Activated CD4-positive, alpha-beta T cell treated with anti-CD3 and anti-CD28 coated beads, Interleukin-2, amount 10 ng/mL, durations not matched to agents 24 days and 14 days (primary cell): ENCODE measurements around the gene FGF12. TPM values are rescaled to one million over a fixed set of nuclear protein-coding genes. Genes with fewer than 3 reads are reported as not detected.
A peak's percentile ranks its signal among the peaks of the same experiment; 100 is the strongest.
"Not testable (repeated sequence)": the region's sequence is repeated elsewhere in the genome, so short reads cannot be mapped to it uniquely, and the experiment has no call there.

ENCODE experiments used
- DNase-seq: peaks from one replicate; pipeline ENCODE4 v3.0.0; 2022
- H3K27ac Mint-ChIP-seq: one replicate; pipeline ENCODE4 v1.8.0; 2022; ENCODE audit warnings: mild to moderate bottlenecking, mixed read lengths
- H3K27me3 Mint-ChIP-seq: one replicate; pipeline ENCODE4 v1.8.0; 2022; ENCODE audit warnings: mixed read lengths
- H3K36me3 Mint-ChIP-seq: one replicate; pipeline ENCODE4 v1.8.0; 2022; ENCODE audit warnings: low read depth, mild to moderate bottlenecking, mixed read lengths
- H3K4me1 Mint-ChIP-seq: one replicate; pipeline ENCODE4 v1.8.0; 2021; ENCODE audit warnings: mixed read lengths
- H3K4me3 Mint-ChIP-seq: one replicate; pipeline ENCODE4 v1.8.0; 2022; ENCODE audit warnings: mild to moderate bottlenecking, moderate library complexity, mixed read lengths
- H3K9me3 Mint-ChIP-seq: one replicate; pipeline ENCODE4 v1.8.0; 2021; ENCODE audit warnings: mixed read lengths
- intact Hi-C: fragments of 100-400 bp; cut with micrococcal nuclease; formaldehyde crosslinking; loops from one replicate; pipeline ENCODE4 v1.15.1; 2023
- total RNA-seq: library from RNA; stranded (reverse); gene quantifications from 2 replicates; pipeline ENCODE4 v1.2.3, GENCODE V29; 2022

FGF12 gene
- total RNA-seq, 1 donor from 2014 or later, result not detected

DNA sequence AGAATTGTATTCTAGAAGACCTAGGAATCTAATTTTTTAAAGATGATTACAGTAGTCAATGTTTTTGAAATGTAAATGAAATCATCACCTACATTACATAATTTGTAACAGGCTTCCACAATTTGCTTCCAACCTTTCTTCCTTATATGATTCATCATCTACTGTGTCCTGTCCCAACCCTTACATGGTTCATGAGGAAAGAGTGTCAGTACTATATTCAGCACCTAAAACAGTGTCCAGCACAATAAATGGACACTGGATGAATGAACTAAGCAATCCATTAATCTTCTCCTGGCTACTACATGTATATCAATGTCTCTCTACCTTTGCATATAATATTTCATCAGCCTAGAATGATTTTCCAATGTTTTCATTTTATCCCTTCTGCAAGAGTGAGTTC lies 12.2 kb downstream of the FGF12 start:
- Mint-ChIP-seq H3K9me3 (no peaks in the 10 kb centered on the region), H3K4me3 (no peak overlapping the region), H3K36me3 (no peaks in the 10 kb centered on the region), H3K27ac (no peak overlapping the region), H3K27me3 (peaks cover 2% of the 10 kb centered on the region), H3K4me1 (no peaks in the 10 kb centered on the region)
- DNase-seq, result no peak
- intact Hi-C loops, result no loop called here

DNA sequence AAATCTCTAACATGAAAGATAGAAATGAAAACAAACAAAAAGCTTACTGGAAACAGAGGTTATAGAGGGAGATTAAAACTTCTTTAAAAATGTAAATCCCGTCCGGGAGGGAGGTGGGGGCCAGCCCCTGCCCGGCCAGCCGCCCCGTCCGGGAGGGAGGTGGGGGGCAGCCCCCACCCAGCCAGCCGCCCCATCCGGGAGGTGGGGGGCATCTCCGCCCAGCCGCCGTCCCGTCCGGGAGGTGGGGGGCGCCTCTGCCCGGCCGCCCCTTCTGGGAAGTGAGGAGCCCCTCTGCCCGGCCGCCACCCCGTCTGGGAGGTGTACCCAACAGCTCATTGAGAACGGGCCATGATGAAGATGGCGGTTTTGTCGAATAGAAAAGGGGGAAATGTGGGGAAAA lies 16.2 kb downstream of the FGF12 start:
- H3K27me3 Mint-ChIP-seq, H3K36me3 Mint-ChIP-seq, DNase-seq, H3K4me3 Mint-ChIP-seq, H3K27ac Mint-ChIP-seq, H3K9me3 Mint-ChIP-seq, H3K4me1 Mint-ChIP-seq, intact Hi-C loops: not testable (repeated sequence)

DNA sequence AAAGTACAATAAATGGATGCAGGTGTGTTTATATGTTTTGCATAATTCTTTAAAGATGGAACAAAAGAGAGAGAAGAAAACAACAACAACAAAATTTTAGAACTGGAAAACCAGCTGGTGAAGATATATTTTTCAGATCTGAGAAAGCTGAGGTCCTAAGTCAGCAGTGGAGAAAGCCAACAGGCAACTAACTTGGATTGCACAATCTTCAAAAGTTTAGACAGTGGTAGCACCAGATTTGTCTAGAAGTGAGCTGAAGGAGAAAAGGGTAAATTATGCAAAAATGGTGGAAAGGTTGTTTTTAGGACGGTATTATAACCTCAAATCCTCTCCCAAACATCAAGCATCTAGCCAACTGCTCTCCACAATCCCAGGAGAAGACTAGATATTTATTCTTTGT lies 17.0 kb downstream of the FGF12 start:
- no peak overlapping the region for H3K27ac Mint-ChIP-seq
- intact Hi-C loops, result no loop called here
- H3K36me3 Mint-ChIP-seq, result no peaks in the 10 kb centered on the region
- H3K9me3 Mint-ChIP-seq, result no peaks in the 10 kb centered on the region
- H3K4me3 Mint-ChIP-seq, result no peak overlapping the region
- DNase-seq, result no peak
- H3K27me3 Mint-ChIP-seq, result peaks cover 2% of the 10 kb centered on the region
- H3K4me1 Mint-ChIP-seq, result no peaks in the 10 kb centered on the region

DNA sequence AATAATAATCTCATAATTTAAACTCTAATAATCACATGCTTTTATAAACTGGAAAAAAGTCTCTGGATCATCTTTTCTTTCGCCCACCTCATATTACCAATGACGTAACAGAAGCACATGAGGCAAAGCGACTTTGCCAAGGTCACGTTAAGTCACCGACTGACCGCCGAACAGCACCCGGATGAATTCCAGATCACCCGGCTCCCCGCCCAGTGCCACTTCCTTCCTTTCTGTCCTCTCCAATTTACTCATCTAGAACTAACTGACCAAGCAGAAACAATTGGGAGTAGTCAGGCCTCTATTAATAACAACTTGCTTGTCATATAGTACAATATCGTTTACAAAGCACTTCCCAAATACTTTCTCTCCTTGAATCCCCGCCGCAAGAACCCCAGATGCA lies 21.1 kb downstream of the FGF12 start:
- Mint-ChIP-seq H3K36me3 (no peaks in the 10 kb centered on the region), H3K27ac (no peak overlapping the region)
- intact Hi-C loops, result no loop called here

DNA sequence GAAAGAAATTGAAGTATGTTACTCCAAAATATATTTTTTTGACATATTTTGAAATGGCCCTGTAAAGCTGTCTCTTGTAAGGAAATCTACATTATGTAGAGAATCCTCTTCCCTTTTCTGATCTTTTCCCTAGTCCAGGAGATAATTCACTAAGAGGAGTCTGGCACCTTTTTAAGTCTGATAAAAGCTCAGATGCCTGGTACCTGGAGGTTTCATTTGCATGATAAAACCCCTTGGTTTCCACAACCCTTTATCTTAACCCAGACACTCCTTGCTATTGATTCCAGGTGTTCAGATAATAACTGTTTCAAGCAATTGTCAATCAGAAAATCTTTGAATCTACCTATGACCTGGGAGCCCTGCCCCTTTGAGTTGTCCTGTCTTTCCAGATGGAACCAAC lies 26.5 kb downstream of the FGF12 start:
- no peak overlapping the region for H3K4me3 Mint-ChIP-seq
- H3K36me3 Mint-ChIP-seq, result no peaks in the 10 kb centered on the region
- no peaks in the 10 kb centered on the region for H3K27me3 Mint-ChIP-seq
- no peaks in the 10 kb centered on the region for H3K4me1 Mint-ChIP-seq
- intact Hi-C loops, result no loop called here
- no peak for DNase-seq
- H3K27ac Mint-ChIP-seq, result no peak overlapping the region
- no peaks in the 10 kb centered on the region for H3K9me3 Mint-ChIP-seq

More for the DNA sequence above, 21.1 kb downstream of the FGF12 start:
- Mint-ChIP-seq H3K9me3 (no peaks in the 10 kb centered on the region), H3K4me1 (no peaks in the 10 kb centered on the region), H3K4me3 (no peak overlapping the region), H3K27me3 (no peaks in the 10 kb centered on the region)
- DNase-seq, result no peak

DNA sequence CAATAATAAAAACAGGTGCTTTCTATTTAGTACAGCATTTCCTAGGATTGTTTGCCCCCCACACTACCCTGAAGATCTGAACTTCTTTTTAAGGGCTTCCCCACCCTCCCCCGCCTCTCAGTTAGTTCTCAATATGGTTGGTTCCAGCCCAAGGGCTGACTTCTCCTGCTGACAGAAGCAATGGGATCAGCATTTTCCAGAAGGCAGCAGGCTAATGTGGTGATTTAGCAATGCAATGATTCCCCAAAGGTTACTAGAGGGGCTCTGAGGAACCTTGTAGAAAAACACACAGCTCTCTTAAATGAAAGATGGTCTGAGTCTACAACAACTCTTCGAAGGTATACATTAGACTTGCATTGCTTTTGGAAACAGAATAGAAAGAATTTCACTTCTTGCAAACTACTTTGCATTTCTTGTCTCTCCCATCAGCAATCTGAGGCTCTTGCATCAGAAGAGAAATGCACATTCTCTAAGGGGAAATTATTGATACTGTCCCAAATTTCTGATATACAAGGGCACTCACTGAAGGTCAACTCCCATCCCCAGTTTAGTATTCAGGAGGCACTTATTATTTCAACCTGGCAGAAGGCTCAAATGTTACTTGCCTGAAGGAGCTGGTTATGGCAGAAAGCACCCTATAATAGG lies 30.3 kb downstream of the FGF12 start:
- Mint-ChIP-seq H3K4me1 (no peaks in the 10 kb centered on the region), H3K27me3 (no peaks in the 10 kb centered on the region), H3K27ac (no peak overlapping the region), H3K36me3 (no peaks in the 10 kb centered on the region), H3K4me3 (no peak overlapping the region), H3K9me3 (no peaks in the 10 kb centered on the region)
- no peak for DNase-seq
- intact Hi-C loops, result no loop called here

DNA sequence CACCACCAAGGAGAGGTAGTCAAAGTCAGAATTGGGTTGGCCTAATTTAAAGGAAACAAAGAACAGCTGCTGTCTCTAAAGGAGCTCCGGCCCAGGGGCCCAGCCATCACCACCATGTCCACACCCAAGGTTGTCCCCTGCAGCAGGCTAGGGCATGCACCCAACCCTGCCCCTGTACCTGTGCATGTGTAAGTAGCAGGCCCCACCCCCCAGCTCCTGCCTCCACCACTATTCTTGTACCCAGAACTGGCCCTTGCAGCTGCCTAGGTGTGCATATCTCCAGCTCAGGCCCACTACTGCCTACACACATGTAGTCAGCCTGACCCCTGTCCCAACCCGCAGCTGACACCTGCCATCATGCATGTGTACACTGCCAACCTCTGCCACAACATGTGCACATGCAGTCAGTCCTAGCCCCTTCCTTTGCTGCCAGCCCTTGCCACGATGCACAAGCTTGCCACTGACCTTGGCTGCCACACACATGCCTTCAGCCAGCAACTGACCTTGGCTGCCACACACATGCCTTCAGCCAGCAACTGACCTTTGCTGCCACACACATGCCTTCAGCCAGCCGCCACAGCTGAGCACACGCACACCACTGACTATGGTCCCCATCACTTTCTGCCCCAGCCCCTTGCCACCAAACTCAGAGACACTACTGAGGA lies 39.7 kb downstream of the FGF12 start:
- no peak for DNase-seq
- Mint-ChIP-seq H3K9me3 (no peaks in the 10 kb centered on the region), H3K36me3 (no peaks in the 10 kb centered on the region), H3K27me3 (peaks cover 4% of the 10 kb centered on the region), H3K27ac (no peak overlapping the region), H3K4me3 (no peak overlapping the region), H3K4me1 (no peaks in the 10 kb centered on the region)
- intact Hi-C loops, result no loop called here

DNA sequence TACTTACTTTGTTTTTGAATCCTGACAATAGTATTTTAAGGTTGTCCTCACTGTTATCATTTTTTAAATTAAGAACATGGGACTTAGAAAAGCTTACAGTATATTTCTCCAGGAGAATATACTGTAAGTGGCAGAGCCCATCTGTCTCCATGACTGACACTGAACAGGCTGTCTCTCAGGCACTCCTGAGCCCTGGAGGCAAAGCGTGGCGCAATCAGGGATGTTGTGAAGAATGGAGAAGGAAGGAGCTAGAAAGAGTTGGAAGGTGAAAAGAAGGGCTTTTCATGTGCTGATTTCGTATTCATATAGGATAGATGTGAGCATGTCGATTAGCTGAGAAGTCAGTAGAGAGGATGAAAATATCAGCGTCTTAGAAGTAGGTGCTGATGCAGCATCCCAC lies 41.5 kb downstream of the FGF12 start:
- intact Hi-C loops, result no loop called here
- no peaks in the 10 kb centered on the region for H3K9me3 Mint-ChIP-seq
- DNase-seq, result no peak
- no peak overlapping the region for H3K4me3 Mint-ChIP-seq
- H3K27ac Mint-ChIP-seq, result no peak overlapping the region
- H3K4me1 Mint-ChIP-seq, result no peaks in the 10 kb centered on the region
- no peaks in the 10 kb centered on the region for H3K36me3 Mint-ChIP-seq
- H3K27me3 Mint-ChIP-seq, result peaks cover 6% of the 10 kb centered on the region

DNA sequence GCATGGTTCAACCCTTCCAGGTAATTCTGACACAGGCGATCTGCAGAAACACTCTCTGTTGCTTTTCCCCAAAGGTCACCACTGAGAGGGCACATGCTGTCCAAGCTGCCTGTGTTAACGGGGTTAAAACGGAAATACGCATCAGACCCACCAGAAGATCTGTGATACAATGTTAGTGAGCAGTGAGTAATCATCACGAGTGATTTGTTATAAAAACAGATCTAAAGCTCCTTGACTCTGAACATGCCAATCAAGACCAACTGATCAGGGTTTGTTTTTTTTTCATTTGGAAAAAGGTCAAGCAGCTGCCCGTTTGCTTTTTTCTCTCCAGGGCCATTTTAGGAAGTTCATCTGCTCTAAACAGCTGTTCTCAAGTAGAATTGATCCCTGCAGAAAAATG lies 43.2 kb downstream of the FGF12 start:
- no peaks in the 10 kb centered on the region for H3K4me1 Mint-ChIP-seq
- peaks cover 8% of the 10 kb centered on the region for H3K27me3 Mint-ChIP-seq

DNA sequence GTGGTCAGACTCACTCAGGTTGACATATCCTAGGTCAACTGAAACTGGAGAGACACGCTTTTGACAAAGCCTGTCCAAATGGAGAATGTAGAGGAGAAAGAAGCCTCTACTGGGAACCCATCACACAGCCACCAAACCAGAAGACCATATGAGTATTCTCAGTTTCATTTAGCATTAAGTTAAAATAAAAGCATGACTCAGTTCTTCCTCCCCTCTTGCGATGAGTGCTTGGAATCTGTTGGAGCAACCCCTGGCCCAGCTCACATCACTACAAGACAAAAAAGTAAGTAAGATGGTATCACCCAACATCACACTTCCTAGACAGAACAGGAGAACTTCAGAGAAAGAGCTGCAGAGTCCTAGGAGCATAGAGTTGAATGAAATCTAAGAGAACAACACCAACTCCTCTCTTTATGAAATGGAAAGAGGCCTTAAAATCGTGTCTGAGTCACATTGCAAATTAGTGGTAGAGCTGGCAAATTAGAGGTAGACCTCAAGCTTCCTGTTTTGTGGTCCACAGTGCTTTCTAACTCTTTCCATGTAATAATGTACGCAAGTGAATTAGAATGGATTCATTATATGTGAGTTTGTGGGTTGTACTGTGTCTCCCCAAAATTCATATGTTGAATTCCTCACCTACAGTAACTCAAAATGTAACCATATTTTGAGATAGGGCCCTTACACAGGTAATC lies 51.2 kb downstream of the FGF12 start:
- no peaks in the 10 kb centered on the region for H3K36me3 Mint-ChIP-seq
- peak overlapping the region; percentile 36 for H3K4me3 Mint-ChIP-seq
- intact Hi-C loops, result loop anchor here (1.0 to 10.0 kb wide), 5 partner anchors 141 to 1649 kb away; no protein-coding TSS in a partner anchor
- H3K9me3 Mint-ChIP-seq, result peaks cover 4% of the 10 kb centered on the region
- H3K27ac Mint-ChIP-seq, result peak overlapping the region; percentile 94
- H3K27me3 Mint-ChIP-seq, result peaks cover 14% of the 10 kb centered on the region
- peaks cover 7% of the 10 kb centered on the region for H3K4me1 Mint-ChIP-seq
- peak; percentile 57 for DNase-seq

More for the DNA sequence above, 43.2 kb downstream of the FGF12 start:
- Mint-ChIP-seq H3K27ac (no peak overlapping the region), H3K4me3 (no peak overlapping the region), H3K36me3 (no peaks in the 10 kb centered on the region), H3K9me3 (no peaks in the 10 kb centered on the region)
- intact Hi-C loops, result no loop called here
- DNase-seq, result no peak

DNA sequence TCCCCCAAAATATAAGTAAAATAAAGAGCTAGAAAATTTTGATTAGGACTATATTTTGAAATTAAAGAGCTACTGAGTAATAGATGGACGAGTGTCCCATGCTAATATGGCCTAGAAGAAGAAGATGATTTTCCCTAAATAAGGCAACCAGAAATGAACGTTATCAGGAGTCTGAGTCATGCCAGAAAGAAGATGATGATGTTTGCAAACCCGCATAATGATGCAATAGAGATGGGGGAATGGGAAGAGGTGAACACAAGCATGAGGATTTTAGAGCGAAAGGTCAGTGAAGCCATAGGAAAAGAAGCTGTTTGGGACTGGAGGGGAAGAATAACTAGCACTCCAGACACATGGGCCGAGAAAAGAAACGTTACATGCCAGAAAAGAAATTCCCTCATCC lies 71.7 kb downstream of the FGF12 start:
- peaks cover 1% of the 10 kb centered on the region for H3K27me3 Mint-ChIP-seq
- no peaks in the 10 kb centered on the region for H3K9me3 Mint-ChIP-seq
- no peaks in the 10 kb centered on the region for H3K4me1 Mint-ChIP-seq
- no peak for DNase-seq
- H3K36me3 Mint-ChIP-seq, result no peaks in the 10 kb centered on the region
- intact Hi-C loops, result no loop called here
- no peak overlapping the region for H3K4me3 Mint-ChIP-seq
- no peak overlapping the region for H3K27ac Mint-ChIP-seq

DNA sequence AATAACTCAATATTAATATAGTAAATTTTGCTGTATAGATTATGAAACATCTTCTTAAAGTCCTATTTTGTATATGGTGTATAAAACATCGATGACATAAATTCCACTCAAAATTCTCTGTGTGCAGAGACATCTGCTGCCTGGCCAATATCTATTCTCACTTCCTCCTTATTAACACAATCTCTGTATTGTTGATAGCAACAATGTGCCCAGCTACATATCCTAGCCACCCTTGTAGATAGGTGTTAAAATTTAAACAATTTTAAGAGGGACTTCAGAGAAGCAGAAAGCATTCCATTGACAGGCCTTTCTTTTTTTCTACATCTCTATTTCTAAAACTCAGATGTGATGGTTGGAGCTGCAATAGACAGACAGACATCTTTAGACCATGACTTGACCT lies 72.3 kb downstream of the FGF12 start:
- H3K4me1 Mint-ChIP-seq, result no peaks in the 10 kb centered on the region
- no peaks in the 10 kb centered on the region for H3K9me3 Mint-ChIP-seq
- intact Hi-C loops, result no loop called here
- no peak overlapping the region for H3K4me3 Mint-ChIP-seq
- no peak overlapping the region for H3K27ac Mint-ChIP-seq
- no peaks in the 10 kb centered on the region for H3K36me3 Mint-ChIP-seq
- no peak for DNase-seq
- H3K27me3 Mint-ChIP-seq, result peaks cover 1% of the 10 kb centered on the region

DNA sequence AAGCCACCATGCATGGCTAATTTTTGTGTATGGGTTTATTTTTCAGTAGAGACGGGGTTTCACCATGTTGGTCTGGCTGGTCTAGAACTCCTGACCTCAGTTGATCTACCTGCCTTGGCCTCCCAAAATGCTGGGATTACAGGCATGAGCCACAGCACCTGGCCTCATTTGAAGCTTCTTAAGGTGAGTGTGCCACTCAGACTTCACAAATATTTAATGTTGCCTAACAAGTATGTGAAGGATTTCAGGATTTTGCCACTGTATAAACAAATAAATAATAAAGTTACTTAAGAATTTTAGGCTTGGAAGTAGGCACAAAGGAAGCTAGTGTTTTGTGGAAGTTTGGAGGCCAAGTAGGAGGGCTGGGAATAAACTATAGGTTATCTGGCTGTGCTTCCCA lies 73.5 kb downstream of the FGF12 start:
- no peak for DNase-seq

DNA sequence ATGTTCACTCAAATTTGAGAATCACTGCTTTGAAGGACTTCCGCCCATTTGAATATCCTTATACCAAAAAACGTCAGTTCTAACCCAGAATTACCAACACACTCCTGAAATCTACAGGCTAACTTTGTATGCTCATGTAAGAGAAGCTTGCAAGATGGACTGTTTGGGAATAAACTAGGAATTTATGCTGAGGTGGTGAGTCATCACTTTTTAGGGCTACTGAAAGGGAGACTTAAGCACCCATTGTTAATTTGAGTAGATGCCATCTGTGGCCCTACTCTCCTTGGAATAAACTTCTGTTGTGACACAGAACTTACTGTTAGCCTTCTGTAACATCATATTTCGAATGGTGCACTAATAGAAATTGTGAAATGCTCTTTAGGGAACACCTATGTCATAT lies 74.6 kb downstream of the FGF12 start:
- no peak overlapping the region for H3K4me3 Mint-ChIP-seq
- no peaks in the 10 kb centered on the region for H3K36me3 Mint-ChIP-seq
- no peaks in the 10 kb centered on the region for H3K27me3 Mint-ChIP-seq
- no peak overlapping the region for H3K27ac Mint-ChIP-seq
- intact Hi-C loops, result no loop called here
- no peaks in the 10 kb centered on the region for H3K4me1 Mint-ChIP-seq
- H3K9me3 Mint-ChIP-seq, result no peaks in the 10 kb centered on the region
- DNase-seq, result no peak

More for the DNA sequence above, 73.5 kb downstream of the FGF12 start:
- Mint-ChIP-seq H3K4me1 (no peaks in the 10 kb centered on the region), H3K27ac (no peak overlapping the region), H3K9me3 (no peaks in the 10 kb centered on the region), H3K4me3 (no peak overlapping the region), H3K27me3 (no peaks in the 10 kb centered on the region), H3K36me3 (no peaks in the 10 kb centered on the region)
- intact Hi-C loops, result no loop called here
